GM11168 (cell line): ENCODE results near the gene FAF1.

Source experiments
- in situ Hi-C: fragments of 300-500 bp; cut with MboI; formaldehyde crosslinking; loops from one replicate; pipeline ENCODE4 v1.12.0; 2022; ENCODE audit warnings: low sequenced_read_pairs; ENCODE audit not compliant: unreplicated experiment

FAF1 gene

DNA sequence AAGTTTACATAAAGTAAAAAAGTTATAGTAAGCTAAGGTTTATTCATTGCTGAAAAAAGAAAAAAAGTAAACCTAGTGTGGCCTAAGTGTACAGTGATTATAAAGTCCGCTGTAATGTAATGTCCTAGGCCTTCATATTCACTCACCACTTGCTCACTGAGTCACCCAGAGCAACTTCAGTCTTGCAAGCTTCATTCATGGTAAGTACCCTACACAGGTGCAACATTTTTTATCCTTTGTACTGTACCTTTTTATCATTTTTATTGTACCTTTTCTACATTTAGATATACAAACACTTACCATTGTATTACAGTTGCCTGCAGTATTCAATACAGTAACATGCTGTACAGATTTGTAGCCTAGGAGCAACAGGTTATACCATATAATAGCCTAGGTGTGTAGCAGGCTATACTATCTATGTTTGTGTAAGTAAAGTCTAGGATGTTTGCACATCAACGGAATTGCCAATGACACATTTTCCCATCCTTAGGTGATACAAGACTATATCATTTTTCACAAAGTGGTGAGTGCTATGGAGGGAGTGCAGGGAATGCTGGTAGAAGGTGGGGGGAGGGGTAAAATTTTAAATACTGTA is 478.8 kb downstream of the FAF1 start:
- in situ Hi-C loops = no loop called here

DNA sequence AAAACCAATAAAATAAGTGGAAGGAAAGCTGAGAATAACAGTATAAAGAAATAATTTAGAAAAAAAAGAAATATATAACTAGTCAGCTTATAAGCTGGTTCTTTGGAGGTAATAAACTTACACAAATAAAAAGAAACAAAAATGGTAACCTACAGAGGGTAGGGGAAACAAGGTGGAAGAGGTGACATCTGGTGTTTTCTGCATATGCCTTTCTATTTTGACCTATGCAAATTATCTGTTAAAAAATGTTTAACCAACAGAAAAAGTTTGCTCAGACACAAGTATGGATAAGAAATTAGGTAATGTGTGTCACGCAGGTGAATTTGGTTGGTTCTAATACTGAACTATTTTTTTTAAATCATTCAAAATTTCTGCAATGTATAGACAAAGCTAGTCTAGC is 483.3 kb downstream of the FAF1 start:
- in situ Hi-C loops = no loop called here

DNA sequence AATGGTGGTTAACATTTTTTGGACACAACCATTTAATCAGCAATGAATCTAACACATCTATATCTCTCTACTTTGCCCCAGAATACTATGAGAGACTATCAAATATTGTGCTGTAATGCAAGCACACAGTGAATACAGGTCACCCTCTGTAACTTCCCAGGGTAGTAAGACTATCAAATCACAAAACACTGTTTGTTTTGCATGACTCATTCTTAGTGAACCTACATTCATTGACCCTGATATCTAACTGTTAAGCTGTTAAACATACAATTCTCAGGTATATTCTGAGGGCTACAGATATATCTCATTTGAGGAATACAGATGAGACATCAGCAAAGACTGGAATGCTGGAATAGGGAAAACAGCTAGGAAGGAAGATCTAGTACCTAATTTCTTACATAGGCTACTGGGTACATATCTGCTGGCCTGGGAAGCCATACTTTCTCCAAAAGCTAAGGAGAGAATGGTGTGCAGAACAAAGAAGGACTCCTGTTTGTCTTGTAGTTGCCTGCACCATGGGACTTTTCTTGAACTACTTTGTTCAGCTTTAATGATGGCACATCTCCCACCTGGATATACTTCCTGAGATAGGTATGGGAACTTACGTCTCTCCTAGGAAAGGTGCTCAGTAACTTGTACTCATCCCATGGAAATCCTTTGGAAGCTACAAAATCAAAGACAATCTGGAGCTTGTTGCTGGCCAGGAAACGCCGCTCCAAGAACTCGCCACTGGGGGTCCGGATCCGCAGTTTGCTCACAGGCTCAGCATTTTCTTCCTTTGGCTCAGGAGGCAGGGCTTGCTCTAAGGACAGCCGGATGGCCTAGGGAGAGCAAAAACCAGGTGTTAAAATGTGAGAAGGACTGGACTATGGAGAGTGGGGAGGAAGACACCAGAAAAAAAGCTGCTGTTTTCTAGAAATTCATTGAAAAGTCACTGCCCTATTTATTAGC is 484.9 kb downstream of the FAF1 start:
- in situ Hi-C loops = no loop called here

DNA sequence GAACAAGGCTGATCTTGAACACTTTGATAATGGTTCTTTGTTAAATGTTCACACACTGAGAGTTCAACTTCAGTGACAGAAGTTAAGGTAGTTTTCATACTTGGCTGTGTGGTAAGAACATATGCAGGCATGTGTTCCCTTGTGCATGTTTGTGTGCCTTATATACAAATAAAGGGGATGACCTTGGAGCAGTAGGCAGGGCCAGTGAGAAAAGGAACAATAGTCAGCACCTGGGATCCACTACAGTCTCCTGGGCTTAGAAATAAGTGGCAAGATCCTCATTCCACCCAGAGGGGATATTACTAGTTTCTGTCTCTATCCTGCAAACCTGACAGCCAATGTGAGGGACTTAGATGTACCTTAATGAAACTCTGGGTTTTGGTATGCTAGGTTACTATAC is 486.6 kb downstream of the FAF1 start:
- in situ Hi-C loops = no loop called here

DNA sequence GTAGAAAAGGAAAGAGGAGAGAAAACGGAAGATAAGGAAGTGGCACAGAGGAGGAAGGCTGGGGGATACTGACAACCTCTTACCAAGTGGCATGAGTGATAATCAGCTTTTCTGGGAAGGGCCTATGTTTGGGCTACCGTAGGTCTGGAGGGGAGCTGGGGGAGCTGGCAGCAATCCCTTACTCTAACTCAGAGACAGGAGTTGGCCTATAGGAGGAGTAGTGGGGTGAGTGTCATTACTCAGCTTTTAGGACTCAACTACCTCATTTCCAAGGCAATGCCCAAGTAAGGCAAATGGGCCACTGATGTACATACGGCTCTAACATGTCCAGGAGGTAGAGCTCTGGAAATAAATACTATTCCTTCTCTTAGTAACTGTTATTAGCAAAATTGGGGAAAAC is 488.1 kb downstream of the FAF1 start:
- in situ Hi-C loops = no loop called here

DNA sequence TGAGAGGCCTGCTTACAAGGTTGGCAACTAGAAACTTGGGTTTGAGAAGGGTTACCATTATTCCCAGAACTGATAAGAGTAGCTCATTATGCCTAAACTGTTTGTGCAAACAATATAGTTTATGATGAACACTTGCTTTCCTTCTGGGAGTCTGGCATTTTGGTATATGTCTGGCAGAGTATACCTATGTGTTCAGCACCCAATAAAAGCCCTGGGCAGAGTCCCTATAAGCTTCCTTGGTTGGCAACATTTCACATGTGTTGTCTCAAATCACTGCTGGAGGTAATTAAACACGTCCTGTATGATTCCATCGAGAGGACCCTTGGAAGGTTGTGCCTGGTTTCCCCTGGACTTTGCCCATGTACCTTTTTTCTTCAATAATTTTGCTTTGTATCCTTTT is 497.1 kb downstream of the FAF1 start:
- in situ Hi-C loops = no loop called here

DNA sequence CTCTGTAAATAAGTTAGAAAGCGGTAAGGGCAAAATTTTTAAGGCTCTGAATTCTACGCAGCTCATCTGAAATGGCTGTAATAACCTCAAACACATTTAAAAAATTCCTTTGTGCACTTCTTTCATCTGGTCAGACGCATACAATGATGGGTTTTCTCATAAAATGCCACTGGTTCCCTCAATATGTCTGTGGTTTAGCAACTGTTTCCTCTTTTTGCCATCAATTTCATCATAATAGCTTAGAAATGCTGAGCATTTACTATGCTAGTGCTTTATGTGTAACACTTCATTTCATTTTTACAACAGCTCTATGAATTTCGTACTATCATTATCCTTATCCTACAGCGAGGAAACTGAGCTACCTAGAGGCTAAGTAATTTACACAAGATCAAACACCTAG is 501.6 kb downstream of the FAF1 start:
- in situ Hi-C loops = no loop called here

DNA sequence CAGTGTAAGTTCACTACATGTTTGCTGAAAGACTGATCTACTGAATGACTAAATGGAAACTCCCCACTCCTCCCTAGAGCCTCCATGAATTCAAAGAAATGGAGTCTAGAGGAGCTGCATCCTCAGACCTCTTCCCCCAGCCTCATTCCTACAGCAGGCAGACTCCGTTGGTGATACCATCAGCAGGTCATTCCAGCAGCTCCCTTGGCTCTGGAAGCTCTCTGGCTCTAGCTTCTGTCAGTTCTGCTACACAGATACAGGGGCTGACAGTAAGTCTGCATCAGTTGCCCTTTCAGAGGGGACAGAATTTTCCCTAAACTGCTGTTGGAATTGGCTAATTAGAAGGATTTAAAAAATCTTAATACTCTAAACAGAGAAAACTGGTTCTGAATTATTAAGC is 505.2 kb downstream of the FAF1 start:
- in situ Hi-C loops = no loop called here

DNA sequence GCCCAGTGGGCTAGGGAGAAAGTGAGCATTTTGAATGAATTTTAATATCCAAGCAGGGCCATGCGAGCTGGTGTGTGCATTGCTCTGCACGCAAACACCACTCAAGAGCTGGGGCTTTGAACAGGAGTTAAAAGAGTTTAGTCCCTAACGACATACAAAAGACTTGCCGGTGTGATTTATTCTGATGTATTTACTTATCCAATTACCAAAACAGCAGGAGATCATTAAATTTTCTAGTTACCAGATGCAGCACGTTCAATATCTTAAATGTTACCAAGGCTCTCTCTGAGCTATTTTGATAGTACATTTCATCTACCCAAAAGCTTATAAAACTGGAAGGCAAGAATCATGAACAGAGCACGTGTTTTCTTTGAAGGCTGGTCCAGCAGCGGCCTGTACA is 506.8 kb downstream of the FAF1 start:
- in situ Hi-C loops = no loop called here

DNA sequence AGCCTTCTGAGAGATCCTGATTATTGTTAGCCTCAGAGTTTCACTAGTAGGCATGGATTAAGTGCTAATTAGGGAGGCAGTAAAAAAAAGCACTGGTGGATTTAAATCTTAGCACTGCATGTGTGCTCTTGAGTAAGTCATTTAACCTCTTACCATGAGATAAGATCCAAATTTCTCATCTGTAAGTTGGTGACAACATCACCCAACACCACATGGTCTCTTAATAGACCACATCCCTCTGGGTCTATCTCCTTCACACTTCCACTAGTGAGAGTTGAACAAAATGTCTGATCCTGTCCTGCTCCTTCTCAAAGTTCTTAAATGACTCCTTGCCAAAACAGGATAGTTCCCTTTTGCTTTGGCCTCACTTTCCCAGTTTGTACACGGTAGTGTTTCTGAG is 507.4 kb downstream of the FAF1 start:
- in situ Hi-C loops = no loop called here

DNA sequence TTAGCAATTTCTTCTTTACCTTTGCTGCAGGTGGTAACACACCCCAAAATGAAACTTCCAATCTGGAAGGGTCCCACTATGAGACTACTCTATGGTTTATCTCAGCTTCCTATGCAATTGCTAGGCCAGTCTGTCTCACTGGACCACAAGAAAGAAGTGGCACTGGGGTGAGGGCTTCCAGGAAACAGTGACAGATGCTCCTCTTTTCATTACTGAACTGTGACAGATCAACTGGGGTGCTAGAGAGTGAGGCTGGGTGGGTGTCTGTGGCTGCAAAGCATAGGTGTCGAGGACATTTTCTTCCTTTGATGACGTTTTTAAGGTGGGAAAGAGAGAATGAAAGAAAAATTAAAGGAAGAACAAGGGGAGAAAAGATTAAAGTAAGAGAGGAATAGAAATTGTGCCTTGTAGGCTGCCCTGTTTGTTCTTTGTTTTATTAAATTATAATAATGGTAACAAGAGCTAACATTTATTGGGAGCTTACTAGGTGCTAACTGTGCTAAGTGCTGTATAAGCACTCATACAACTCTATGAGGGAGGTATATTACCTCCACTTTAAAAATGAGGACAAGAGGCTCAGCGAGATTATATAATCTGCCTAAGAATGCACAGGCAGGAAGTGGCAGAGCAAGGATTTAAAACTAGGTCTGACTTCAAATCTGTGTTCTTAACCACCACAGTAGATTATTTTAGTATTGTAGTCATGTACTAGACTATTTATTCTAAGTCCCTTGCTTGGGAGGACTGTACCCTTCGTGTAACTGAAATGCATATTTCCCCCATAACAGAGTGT is 509.0 kb downstream of the FAF1 start:
- in situ Hi-C loops = no loop called here

DNA sequence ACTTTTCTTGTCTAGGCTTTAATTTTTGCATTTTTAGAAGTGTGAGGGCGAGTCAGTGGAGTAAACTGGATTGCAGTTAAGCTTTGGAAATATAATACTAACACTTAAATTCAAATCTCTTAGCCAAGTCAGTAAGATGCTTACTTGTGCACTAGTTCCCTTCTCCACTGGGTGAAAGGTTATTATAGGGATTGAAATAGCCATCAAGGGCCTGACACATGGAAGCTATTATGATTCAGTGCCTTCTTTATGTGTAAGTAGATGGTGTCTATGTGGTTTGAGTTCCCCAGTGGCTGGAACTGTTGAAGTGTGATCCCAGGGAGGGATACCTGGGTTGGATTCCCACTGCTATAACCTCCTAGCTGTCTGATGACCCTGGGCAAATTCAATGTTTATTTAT is 512.1 kb downstream of the FAF1 start:
- in situ Hi-C loops = no loop called here

DNA sequence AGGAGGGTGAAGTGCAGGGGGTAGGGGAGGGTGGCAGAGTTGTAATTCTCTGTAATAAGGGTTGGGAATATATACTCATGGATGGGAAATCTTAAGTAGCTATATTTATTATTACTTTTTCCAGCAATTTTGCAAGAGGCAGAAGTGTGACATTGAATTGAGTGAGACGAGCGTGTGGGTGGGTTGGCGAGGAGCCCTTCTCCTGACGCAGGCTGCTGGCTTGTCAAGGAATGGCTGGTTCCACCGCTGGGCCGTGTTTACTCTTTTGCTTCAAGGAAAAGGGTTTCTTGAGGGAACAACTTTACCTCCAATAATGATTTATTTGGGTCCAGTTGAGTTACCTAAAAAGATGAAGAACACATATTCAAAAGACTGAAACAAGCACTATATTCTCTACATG is 518.9 kb downstream of the FAF1 start:
- in situ Hi-C loops = no loop called here

DNA sequence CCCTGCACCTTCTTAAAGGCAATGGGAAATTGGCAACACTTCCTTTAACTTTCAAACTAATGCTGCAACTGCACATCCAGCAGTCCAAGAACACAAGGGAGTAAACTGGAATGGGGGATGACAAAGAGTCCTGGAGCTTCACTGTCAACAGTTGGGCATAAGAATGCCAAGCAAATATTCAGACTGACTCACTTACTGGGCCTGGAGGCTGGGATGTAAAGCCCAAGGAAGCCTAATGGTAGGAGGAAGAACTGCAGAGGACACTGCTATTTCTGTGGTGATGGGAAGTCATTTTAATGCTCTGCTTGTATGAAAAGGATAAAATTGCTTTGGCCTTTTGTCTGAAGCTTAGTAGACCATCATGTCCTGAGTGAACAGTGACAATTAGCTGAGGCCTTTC is 521.1 kb downstream of the FAF1 start:
- in situ Hi-C loops = no loop called here

DNA sequence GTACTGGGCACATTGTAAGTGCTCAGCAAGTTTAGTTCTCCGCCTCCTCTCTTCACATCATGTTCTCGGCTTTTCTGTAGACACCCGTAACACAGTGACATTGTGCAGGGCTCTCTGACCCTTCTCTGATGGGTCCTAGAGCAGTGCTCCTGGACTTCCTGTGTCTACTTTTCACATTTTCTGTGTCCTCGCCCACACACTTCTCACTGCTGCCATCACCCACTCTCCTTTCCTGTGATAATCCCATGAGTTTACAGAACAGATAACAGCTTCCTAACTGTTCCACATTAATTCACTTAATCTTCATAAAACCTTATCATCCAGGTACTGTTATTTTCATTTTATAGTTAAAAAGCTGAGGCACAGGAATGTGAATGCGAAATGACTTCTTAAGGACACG is 523.6 kb downstream of the FAF1 start:
- in situ Hi-C loops = no loop called here

DNA sequence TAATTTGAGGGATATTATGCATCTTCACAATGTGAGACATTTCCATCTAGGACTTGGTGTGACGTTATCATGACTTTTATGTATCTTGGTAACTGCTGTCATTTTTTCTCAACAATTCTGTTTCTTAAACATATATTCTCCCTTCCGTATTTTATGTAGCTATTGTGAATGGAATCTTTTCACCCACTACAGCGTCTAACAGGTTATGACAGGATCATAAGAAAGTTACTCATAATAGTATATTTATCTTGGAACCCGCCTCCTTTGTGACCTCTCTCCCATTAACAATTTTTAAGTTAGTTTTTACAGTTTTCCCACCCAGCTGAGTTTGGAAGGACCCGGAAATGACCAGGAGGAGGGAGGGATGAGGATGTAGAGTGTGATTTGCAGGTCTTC is 530.1 kb downstream of the FAF1 start:
- in situ Hi-C loops = no loop called here

DNA sequence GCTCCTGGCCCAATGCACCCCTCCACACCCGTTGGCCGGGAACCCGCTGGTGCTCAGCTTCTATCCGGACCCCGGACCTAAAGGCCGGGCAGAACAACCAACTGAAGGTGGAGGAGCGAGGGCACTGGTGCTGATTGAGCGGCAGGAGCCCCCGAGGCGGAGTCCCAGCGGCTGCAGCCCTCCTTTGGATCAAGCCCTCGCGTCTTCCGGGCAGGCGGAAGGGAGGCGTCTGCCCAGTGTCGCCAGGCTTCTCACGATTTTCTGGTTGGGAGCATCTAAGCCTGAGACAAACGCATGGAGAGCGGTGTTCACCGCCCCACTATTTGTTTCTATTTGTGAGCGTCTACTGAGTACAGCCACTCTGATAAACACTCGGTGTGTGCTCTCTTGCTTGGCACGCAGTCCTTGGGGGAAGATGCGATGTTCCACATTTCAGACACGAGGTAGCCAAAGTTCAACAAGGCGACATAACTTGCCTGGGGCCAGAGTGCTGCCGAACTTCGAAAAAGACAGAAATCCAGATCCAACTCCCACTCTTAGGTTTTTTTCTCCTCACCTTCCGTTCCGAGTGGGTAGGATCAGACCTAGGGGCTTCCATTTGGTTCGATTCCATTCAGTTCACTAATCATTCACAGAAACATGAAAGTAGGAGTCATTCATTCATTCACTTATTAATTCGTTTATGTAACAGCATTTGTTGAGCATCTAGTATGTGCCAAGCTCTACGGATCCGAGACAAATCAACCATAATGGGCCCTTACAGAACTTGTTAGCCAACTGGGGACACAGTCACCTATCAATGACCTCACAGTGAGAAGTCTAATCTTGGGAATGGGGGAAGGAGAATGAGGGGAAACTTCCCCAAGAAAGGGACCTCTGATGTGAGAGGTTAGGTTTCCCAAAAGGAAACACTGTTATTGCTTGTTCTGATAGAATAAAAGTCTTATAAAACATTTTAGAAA is 532.0 kb downstream of the FAF1 start:
- in situ Hi-C loops = no loop called here

DNA sequence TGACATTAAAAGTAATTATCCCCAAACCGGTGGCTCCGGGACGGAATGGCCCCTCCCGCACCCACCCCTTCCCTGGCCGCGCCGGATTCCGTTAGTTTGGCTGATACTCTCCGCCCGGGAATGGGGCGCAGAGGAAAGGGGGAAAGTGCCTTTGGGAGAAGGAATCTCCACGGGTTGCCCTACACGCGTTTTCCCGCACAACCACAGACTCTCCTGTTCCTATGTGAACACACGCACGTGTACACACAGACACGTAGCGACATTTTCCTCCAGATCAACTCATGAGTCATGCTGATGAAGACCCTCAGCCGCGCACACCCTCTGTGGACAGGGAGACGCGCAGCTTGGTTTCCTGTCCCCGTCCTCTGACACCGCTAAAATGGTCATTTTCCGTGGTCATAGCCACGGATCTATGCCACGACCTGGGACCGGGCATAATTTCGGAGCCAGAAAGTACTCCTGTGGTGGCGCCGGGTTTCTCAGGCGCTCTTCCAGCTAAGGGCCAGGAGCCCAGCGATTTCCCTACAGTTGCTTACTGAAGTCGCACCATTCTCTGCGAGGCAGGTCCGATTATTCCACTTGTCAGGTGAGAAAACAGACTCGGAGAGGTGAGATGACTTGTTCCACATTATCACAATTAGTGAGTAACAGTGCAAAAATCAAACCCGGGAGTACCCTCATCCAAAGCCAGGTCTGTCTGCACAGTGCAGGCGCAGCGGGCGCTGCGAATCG is 532.8 kb downstream of the FAF1 start:
- in situ Hi-C loops = no loop called here

DNA sequence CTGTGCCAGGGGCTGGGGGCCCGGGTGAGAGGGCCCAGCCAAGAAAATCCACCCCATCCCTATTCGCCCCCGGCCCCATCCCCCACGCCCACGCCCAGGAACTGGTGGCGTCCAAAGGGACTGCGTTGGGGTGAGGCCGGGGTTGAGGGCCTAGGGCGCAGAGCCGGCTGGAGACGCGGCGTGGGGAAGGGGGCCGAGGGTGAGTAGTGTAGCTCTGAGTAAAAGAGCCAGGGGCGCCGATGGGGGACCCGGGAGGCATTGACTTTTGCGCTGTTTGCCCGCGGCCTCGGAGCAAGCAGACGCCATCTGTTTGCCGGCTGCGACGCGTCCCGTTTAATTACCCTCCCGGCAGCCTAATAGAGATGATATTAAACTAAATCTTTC is 533.4 kb downstream of the FAF1 start:
- in situ Hi-C loops = no loop called here
